Trophoblast cell (in vitro differentiated cells and primary cell): Measurements from ENCODE around the gene TMEM150C.

Source experiments
- DNase-seq, 2 donors: peaks; one replicate each; pipeline ENCODE4 v3.0.0-alpha.2; 2016
- H2AFZ ChIP-seq: 2 replicates; pipeline ENCODE4 v1.6.1; 2013; ENCODE audit warnings: low read length, moderate library complexity, mild to moderate bottlenecking; ENCODE audit not compliant: insufficient read depth, poor library complexity
- H2AK5ac ChIP-seq: 2 replicates; pipeline ENCODE4 v1.6.1; 2013; ENCODE audit warnings: mild to moderate bottlenecking, low read length
- H2BK120ac ChIP-seq: 2 replicates; pipeline ENCODE4 v1.6.1; 2013; ENCODE audit warnings: low read length, mild to moderate bottlenecking, moderate library complexity; ENCODE audit not compliant: insufficient read depth, poor library complexity
- H2BK12ac ChIP-seq: 2 replicates; pipeline ENCODE4 v1.6.1; 2013; ENCODE audit warnings: mild to moderate bottlenecking, low read length, moderate library complexity
- H2BK5ac ChIP-seq: 2 replicates; pipeline ENCODE4 v1.6.1; 2013; ENCODE audit warnings: low read length, low read depth, moderate library complexity, mild to moderate bottlenecking; ENCODE audit not compliant: poor library complexity
- H3K14ac ChIP-seq: 2 replicates; pipeline ENCODE4 v1.6.1; 2013; ENCODE audit warnings: mild to moderate bottlenecking, low read length
- H3K18ac ChIP-seq: 2 replicates; pipeline ENCODE4 v1.6.1; 2013; ENCODE audit warnings: mild to moderate bottlenecking, low read length
- H3K23ac ChIP-seq: 2 replicates; pipeline ENCODE4 v1.6.1; 2013; ENCODE audit warnings: low read length
- H3K27ac ChIP-seq: 2 replicates; pipeline ENCODE4 v1.5.1; 2013; ENCODE audit warnings: low read depth, mild to moderate bottlenecking, inconsistent platforms, low read length, moderate library complexity
- H3K27me3 ChIP-seq: 2 replicates; pipeline ENCODE4 v1.6.1; 2013; ENCODE audit warnings: inconsistent platforms, mild to moderate bottlenecking, low read length, moderate library complexity; ENCODE audit not compliant: insufficient read depth
- H3K36me3 ChIP-seq, 2 experiments: 1 replicate in 1 of 2; 2 replicates in 1 of 2; pipeline ENCODE4 v1.6.1; 2013; ENCODE audit warnings: low read length in 2 of 2, mild to moderate bottlenecking in 2 of 2, moderate library complexity in 1 of 2; ENCODE audit not compliant: insufficient read depth in 2 of 2, control insufficient read depth in 1 of 2
- H3K4ac ChIP-seq: 2 replicates; pipeline ENCODE4 v1.6.1; 2013; ENCODE audit warnings: low read depth, mild to moderate bottlenecking, low read length, moderate library complexity
- H3K4me1 ChIP-seq, 2 experiments: 1 replicate in 1 of 2; 2 replicates in 1 of 2; pipeline ENCODE4 v1.6.1; 2013; ENCODE audit warnings: low read length in 2 of 2, mild to moderate bottlenecking in 2 of 2, moderate library complexity in 1 of 2; ENCODE audit not compliant: insufficient read depth in 2 of 2, control insufficient read depth in 1 of 2
- H3K4me2 ChIP-seq: 2 replicates; pipeline ENCODE4 v1.6.1; 2013; ENCODE audit warnings: inconsistent platforms, mild to moderate bottlenecking, low read length, moderate library complexity
- H3K4me3 ChIP-seq: 2 replicates; pipeline ENCODE4 v1.5.1; 2013; ENCODE audit warnings: mild to moderate bottlenecking, low read depth, low read length, inconsistent platforms
- H3K79me1 ChIP-seq: one replicate; pipeline ENCODE4 v1.6.1; 2013; ENCODE audit warnings: low read length
- H3K79me2 ChIP-seq: 2 replicates; pipeline ENCODE4 v1.6.1; 2013; ENCODE audit warnings: low read length, mild to moderate bottlenecking; ENCODE audit not compliant: control insufficient read depth, insufficient read depth, poor library complexity
- H3K9ac ChIP-seq: 2 replicates; pipeline ENCODE4 v1.6.1; 2013; ENCODE audit warnings: mild to moderate bottlenecking, low read length
- H3K9me3 ChIP-seq: 2 replicates; pipeline ENCODE4 v1.6.1; 2013; ENCODE audit warnings: low read depth, mild to moderate bottlenecking, control low read depth, inconsistent platforms, low read length; ENCODE audit not compliant: insufficient read depth
- H4K12ac ChIP-seq: 2 replicates; pipeline ENCODE4 v1.6.1; 2013; ENCODE audit warnings: low read depth, mild to moderate bottlenecking, low read length, moderate library complexity
- H4K8ac ChIP-seq: 2 replicates; pipeline ENCODE4 v1.6.1; 2013; ENCODE audit warnings: low read depth, mild to moderate bottlenecking, low read length, moderate library complexity
- H4K91ac ChIP-seq: one replicate; pipeline ENCODE4 v1.6.1; 2013; ENCODE audit warnings: low read depth, mild to moderate bottlenecking, low read length, moderate library complexity
- WGBS: extraction: QIAGEN DNeasy Blood & Tissue Kit; methylation state at CpG from one replicate; pipeline ENCODE4 v1.1.7; 2013; ENCODE audit warnings: missing lambda C conversion rate; ENCODE audit not compliant: insufficient read length, insufficient coverage; ENCODE audit errors: extremely low coverage; 5-methylcytosine and 5-hydroxymethylcytosine counted together

The TMEM150C gene

GRCh38 chr4:82521283-82521682 lies 40.5 kb downstream of the TMEM150C start:
- Histone ChIP-seq H2BK120ac (no peak overlapping the region), H4K8ac (no peak overlapping the region), H3K14ac (no peak overlapping the region), H3K23ac (no peak overlapping the region), H4K91ac (no peak overlapping the region), H3K18ac (no peak overlapping the region), H3K79me2 (no peaks in the 10 kb centered on the region), H3K4ac (no peak overlapping the region), H2AFZ (no peak overlapping the region), H3K9me3 (no peaks in the 10 kb centered on the region), H3K9ac (no peak overlapping the region), H3K36me3 (no peaks in the 10 kb centered on the region), H2BK12ac (no peak overlapping the region), H3K4me3 (no peak overlapping the region), H2BK5ac (no peak overlapping the region), H2AK5ac (no peak overlapping the region), H3K79me1 (no peaks in the 10 kb centered on the region), H3K27me3 (no peaks in the 10 kb centered on the region), H3K4me1 (peaks cover 5 to 10% of the 10 kb centered on the region in 2 experiments), H3K27ac (no peak overlapping the region), H3K4me2 (no peak overlapping the region), H4K12ac (no peak overlapping the region)
- no peak for DNase-seq
- no CpG with 5 or more reads among the region's 2 CpGs for WGBS

DNA sequence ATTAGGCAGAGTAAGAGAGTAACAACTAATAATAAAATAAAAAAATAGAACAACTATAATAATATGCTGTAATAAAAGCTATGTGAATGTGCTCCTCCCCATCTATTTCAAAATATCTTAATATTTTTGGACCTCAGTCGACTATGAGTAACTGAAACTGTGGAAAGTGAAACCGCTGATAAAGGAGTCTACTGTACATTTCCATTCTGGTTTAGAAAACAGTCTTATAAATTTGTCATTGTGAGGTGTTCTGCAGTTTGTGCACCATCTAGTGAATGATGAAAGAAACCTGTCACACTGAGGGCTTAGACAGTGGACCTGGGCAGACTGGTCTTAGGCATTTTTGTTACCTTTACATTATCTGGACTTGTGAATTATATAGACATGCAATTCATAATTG lies 42.0 kb downstream of the TMEM150C start:
- Histone ChIP-seq H2BK120ac (no peak overlapping the region), H3K18ac (no peak overlapping the region), H2AFZ (no peak overlapping the region), H3K27ac (no peak overlapping the region), H3K4me1 (peaks cover 5 to 12% of the 10 kb centered on the region in 2 experiments), H2BK12ac (no peak overlapping the region), H3K14ac (no peak overlapping the region), H3K23ac (no peak overlapping the region), H3K4ac (no peak overlapping the region), H3K4me2 (no peak overlapping the region), H2AK5ac (no peak overlapping the region), H3K9me3 (no peaks in the 10 kb centered on the region), H4K8ac (no peak overlapping the region), H4K12ac (no peak overlapping the region), H4K91ac (no peak overlapping the region), H3K27me3 (no peaks in the 10 kb centered on the region), H2BK5ac (no peak overlapping the region), H3K36me3 (no peaks in the 10 kb centered on the region), H3K4me3 (no peak overlapping the region), H3K9ac (no peak overlapping the region), H3K79me1 (no peaks in the 10 kb centered on the region), H3K79me2 (no peaks in the 10 kb centered on the region)
- DNase-seq: no peak
- WGBS: no CpG with 5 or more reads among the region's 2 CpGs

GRCh38 chr4:82519072-82519471 lies 42.7 kb downstream of the TMEM150C start:
- H3K14ac ChIP-seq: no peak overlapping the region
- H4K12ac ChIP-seq: no peak overlapping the region
- no peak overlapping the region for H2BK5ac ChIP-seq
- H3K9me3 ChIP-seq: peaks cover 1% of the 10 kb centered on the region
- no peaks in the 10 kb centered on the region for H3K79me2 ChIP-seq
- H4K8ac ChIP-seq: no peak overlapping the region
- no CpG with 5 or more reads among the region's 3 CpGs for WGBS
- no peak overlapping the region for H2AFZ ChIP-seq
- H3K4me2 ChIP-seq: no peak overlapping the region
- no peak overlapping the region for H2BK12ac ChIP-seq
- H3K9ac ChIP-seq: no peak overlapping the region
- no peak overlapping the region for H3K27ac ChIP-seq
- H3K23ac ChIP-seq: no peak overlapping the region
- H3K18ac ChIP-seq: no peak overlapping the region
- H2BK120ac ChIP-seq: no peak overlapping the region
- DNase-seq: no peak
- no peak overlapping the region for H4K91ac ChIP-seq
- no peak overlapping the region for H2AK5ac ChIP-seq
- H3K4ac ChIP-seq: no peak overlapping the region
- no peaks in the 10 kb centered on the region for H3K27me3 ChIP-seq
- peaks cover 5 to 9% of the 10 kb centered on the region in 2 experiments for H3K4me1 ChIP-seq
- no peaks in the 10 kb centered on the region for H3K79me1 ChIP-seq
- H3K4me3 ChIP-seq: no peak overlapping the region
- H3K36me3 ChIP-seq: no peaks in the 10 kb centered on the region

DNA sequence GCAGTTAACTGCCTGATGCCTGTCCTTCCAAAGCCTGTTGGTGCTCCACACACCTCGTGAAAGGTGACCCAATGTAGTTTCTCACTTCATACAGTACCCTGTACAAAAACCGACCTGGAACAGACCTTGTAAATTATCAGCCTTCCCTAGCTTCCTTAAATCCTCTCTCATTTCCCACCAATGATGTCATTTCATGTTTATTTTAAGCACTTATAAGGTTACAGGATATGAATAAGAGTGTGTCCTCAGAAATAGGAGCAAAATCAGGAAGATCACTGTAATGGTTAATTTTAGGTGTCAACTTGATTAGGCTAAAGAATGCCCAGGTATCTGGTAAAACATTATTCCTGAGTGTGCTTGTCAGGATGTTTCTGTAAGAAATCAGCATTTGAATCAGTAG lies 44.7 kb downstream of the TMEM150C start:
- no peak overlapping the region for H2AK5ac ChIP-seq
- no peak overlapping the region for H3K4me3 ChIP-seq
- H3K79me2 ChIP-seq: no peaks in the 10 kb centered on the region
- H3K36me3 ChIP-seq: no peaks in the 10 kb centered on the region
- no peak overlapping the region for H3K18ac ChIP-seq
- H4K12ac ChIP-seq: no peak overlapping the region
- H3K9me3 ChIP-seq: peaks cover 1% of the 10 kb centered on the region
- no peak overlapping the region for H4K8ac ChIP-seq
- peaks cover 5 to 9% of the 10 kb centered on the region in 2 experiments for H3K4me1 ChIP-seq
- no peak overlapping the region for H2BK5ac ChIP-seq
- H3K27ac ChIP-seq: no peak overlapping the region
- no peak overlapping the region for H3K9ac ChIP-seq
- H3K23ac ChIP-seq: no peak overlapping the region
- no peaks in the 10 kb centered on the region for H3K79me1 ChIP-seq
- no peak overlapping the region for H3K4ac ChIP-seq
- no peak overlapping the region for H2BK120ac ChIP-seq
- no peak for DNase-seq
- no peaks in the 10 kb centered on the region for H3K27me3 ChIP-seq
- no peak overlapping the region for H2AFZ ChIP-seq
- H3K14ac ChIP-seq: no peak overlapping the region
- H2BK12ac ChIP-seq: no peak overlapping the region
- H3K4me2 ChIP-seq: no peak overlapping the region
- WGBS: no CpG with 5 or more reads among the region's 2 CpGs
- H4K91ac ChIP-seq: no peak overlapping the region
